GM18907 (cell line): ENCODE data around the gene PLSCR5.

ENCODE experiments used
- ATAC-seq: cut with Tn5 transposase; IDR thresholded peaks from one replicate; pipeline ENCODE4 v1.9.1; 2021; ENCODE audit warnings: mild to moderate bottlenecking, moderate library complexity; ENCODE audit not compliant: unreplicated experiment

Gene PLSCR5

GRCh38 chr3:146589899-146590508, 15.1 kb downstream of the PLSCR5 start:
- no peak for ATAC-seq

GRCh38 chr3:146585156-146585555, 20.0 kb downstream of the PLSCR5 start:
- ATAC-seq = no peak

GRCh38 chr3:146581951-146582467, 23.1 kb downstream of the PLSCR5 start:
- no peak for ATAC-seq

GRCh38 chr3:146581080-146581601, 24.0 kb downstream of the PLSCR5 start:
- ATAC-seq = no peak

- ATAC-seq = peak; percentile 81
These were observed 27.5 kb downstream of the PLSCR5 start for GRCh38 chr3:146577662-146578061.

- no peak for ATAC-seq
These were observed 29.5 kb downstream of the PLSCR5 start for GRCh38 chr3:146575636-146576035.

- no peak for ATAC-seq
These were observed 31.0 kb downstream of the PLSCR5 start for GRCh38 chr3:146574173-146574572.

GRCh38 chr3:146569314-146569713, 35.8 kb downstream of the PLSCR5 start:
- ATAC-seq = no peak

GRCh38 chr3:146566138-146566537, 39.0 kb downstream of the PLSCR5 start:
- ATAC-seq = no peak

- ATAC-seq = no peak
These were observed 43.3 kb downstream of the PLSCR5 start for GRCh38 chr3:146561879-146562278.

- no peak for ATAC-seq
These were observed 43.7 kb downstream of the PLSCR5 start for GRCh38 chr3:146561463-146561862.

- ATAC-seq = no peak
These were observed 44.5 kb downstream of the PLSCR5 start for GRCh38 chr3:146560678-146561077.

GRCh38 chr3:146559388-146559787, 45.8 kb downstream of the PLSCR5 start:
- no peak for ATAC-seq

- ATAC-seq = no peak
These were observed 46.4 kb downstream of the PLSCR5 start for GRCh38 chr3:146558781-146559180.

- no peak for ATAC-seq
These were observed 47.4 kb downstream of the PLSCR5 start for GRCh38 chr3:146557745-146558144.

GRCh38 chr3:146555311-146555710, 49.8 kb downstream of the PLSCR5 start:
- ATAC-seq = no peak

- ATAC-seq = no peak
These were observed 50.9 kb downstream of the PLSCR5 start for GRCh38 chr3:146554151-146554760.

- peak; percentile 96 for ATAC-seq
These were observed 54.2 kb downstream of the PLSCR5 start for GRCh38 chr3:146550743-146551510.

GRCh38 chr3:146550070-146550615, 55.0 kb downstream of the PLSCR5 start:
- ATAC-seq = no peak

- no peak for ATAC-seq
These were observed 57.8 kb downstream of the PLSCR5 start for GRCh38 chr3:146547235-146547835.
